Ishikawa (cell line): Measurements from ENCODE around the gene STAB1.

Experiments
- CEBPB ChIP-seq: IDR thresholded peaks from 2 replicates; pipeline ENCODE4 v1.6.1; 2012
- CREB1 ChIP-seq: IDR thresholded peaks from 2 replicates; pipeline ENCODE4 v1.6.1; 2012; ENCODE audit warnings: low read depth
- EGR1 ChIP-seq: IDR thresholded peaks from 2 replicates; pipeline ENCODE4 v1.6.1; 2012
- EP300 ChIP-seq: IDR thresholded peaks from 2 replicates; pipeline ENCODE4 v1.6.1; 2012; ENCODE audit warnings: borderline replicate concordance
- RAD21 ChIP-seq: IDR thresholded peaks from 2 replicates; pipeline ENCODE4 v1.6.1; 2012; ENCODE audit warnings: low read depth
- TAF1 ChIP-seq: IDR thresholded peaks from 2 replicates; pipeline ENCODE4 v1.6.1; 2012; ENCODE audit warnings: low read depth, mild to moderate bottlenecking
- YY1 ChIP-seq: IDR thresholded peaks from 2 replicates; pipeline ENCODE4 v1.6.1; 2012; ENCODE audit warnings: low read depth
- ZBTB7A ChIP-seq: IDR thresholded peaks from 2 replicates; pipeline ENCODE4 v1.6.1; 2012; ENCODE audit warnings: low read depth
- TF ChIP-seq, protein P1 (sequence below): IDR thresholded peaks from 2 replicates; pipeline ENCODE4 v1.6.1; 2012; ENCODE audit warnings: low read depth, mild to moderate bottlenecking

GRCh38 chr3:52551118-52551517 is 56.0 kb downstream of the STAB1 start:
- no peak for TF ChIP-seq CEBPB
- no peak for TF ChIP-seq EP300
- no peak for TF ChIP-seq CREB1
- no peak for TF ChIP-seq RAD21
- TF ChIP-seq TAF1: no peak
- TF ChIP-seq EGR1: no peak
- no peak for TF ChIP-seq ZBTB7A
- TF ChIP-seq YY1: no peak
- TF ChIP-seq, protein P1, sequence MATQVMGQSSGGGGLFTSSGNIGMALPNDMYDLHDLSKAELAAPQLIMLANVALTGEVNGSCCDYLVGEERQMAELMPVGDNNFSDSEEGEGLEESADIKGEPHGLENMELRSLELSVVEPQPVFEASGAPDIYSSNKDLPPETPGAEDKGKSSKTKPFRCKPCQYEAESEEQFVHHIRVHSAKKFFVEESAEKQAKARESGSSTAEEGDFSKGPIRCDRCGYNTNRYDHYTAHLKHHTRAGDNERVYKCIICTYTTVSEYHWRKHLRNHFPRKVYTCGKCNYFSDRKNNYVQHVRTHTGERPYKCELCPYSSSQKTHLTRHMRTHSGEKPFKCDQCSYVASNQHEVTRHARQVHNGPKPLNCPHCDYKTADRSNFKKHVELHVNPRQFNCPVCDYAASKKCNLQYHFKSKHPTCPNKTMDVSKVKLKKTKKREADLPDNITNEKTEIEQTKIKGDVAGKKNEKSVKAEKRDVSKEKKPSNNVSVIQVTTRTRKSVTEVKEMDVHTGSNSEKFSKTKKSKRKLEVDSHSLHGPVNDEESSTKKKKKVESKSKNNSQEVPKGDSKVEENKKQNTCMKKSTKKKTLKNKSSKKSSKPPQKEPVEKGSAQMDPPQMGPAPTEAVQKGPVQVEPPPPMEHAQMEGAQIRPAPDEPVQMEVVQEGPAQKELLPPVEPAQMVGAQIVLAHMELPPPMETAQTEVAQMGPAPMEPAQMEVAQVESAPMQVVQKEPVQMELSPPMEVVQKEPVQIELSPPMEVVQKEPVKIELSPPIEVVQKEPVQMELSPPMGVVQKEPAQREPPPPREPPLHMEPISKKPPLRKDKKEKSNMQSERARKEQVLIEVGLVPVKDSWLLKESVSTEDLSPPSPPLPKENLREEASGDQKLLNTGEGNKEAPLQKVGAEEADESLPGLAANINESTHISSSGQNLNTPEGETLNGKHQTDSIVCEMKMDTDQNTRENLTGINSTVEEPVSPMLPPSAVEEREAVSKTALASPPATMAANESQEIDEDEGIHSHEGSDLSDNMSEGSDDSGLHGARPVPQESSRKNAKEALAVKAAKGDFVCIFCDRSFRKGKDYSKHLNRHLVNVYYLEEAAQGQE: no peak
